HG02763 (cell line): ENCODE measurements around the gene GDI2.
"Not testable (repeated sequence)": the region's sequence is repeated elsewhere in the genome, so short reads cannot be mapped to it uniquely, and the experiment has no call there.

Experiments used
- ATAC-seq: cut with Tn5 transposase; IDR thresholded peaks from one replicate; pipeline ENCODE4 v1.9.1; 2021; ENCODE audit warnings: mild to moderate bottlenecking, moderate library complexity; ENCODE audit not compliant: unreplicated experiment

GDI2 gene

DNA sequence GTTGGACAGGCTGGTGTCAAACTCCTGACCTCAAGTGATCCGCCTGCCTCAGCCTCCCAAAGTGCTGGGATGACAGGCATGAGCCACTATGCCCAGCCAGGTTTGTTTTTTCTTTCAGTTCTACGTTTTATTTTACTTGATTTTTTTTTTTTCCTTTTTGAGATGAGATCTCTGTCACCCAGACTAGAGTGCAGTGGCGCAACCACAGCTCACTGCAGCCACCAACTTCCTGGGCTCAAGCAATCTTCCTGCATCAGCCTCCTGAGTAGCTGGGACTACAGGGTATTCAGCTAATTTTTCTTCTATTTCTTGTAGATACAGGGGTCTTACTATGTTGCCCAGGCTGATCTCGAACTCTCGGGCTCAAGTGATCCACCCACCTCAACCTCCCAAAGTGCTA is 24.3 kb downstream of the GDI2 start:
- ATAC-seq, result no peak

DNA sequence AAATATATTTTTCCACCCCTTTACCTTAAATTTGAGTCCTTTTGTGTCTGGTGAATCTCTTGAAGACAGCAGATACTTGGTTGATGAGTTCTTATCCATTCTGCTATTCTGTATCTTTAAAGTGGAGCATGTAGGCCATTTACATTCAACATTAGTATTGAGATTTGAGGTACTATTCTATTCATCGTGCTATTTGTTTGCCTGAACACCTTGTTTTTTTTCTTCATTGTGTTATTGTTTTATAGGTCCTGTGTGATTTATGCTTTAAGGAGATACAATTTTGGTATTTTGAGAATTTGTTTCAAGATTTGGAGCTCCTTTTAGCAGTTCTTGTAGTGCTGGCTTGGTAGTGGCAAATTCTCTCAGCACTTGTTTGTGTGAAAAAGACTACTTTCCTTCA is 29.9 kb downstream of the GDI2 start:
- no peak for ATAC-seq

DNA sequence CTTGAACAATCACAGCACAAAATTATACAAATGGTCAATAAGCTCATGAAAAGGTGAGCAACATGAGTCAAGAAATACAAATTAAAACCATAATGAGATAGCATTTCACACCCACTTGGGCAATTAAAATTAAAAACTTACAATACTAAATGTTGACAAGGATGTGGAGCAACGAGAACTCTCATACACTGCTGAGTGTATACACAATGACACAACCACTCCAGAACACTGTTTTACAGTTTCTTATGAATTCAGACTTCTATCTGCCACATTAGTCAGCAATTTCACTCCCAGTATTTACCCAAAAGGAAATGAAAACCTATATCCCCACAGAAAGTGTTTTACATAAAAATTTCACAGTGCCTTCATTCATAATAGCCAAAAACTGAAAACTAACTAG is 31.1 kb downstream of the GDI2 start:
- no peak for ATAC-seq

DNA sequence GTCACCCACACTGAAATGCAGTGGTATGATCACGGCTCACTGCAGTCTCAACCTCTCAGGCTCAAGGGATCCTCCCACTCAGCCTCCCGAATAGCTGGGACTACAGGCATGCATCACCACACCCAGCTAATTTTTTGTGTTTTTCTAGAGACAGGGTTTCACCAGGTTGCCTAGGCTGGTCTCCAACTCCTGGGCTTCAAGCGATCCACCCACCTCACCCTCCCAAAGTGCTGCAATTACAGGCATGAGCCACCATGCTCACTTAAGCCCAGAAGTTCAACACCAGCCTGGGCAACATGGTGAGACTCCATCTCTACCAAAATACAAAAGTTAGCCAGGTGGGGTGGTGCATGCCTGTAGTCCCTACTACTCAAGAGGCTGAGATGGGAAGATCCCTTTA is 33.5 kb downstream of the GDI2 start:
- no peak for ATAC-seq

DNA sequence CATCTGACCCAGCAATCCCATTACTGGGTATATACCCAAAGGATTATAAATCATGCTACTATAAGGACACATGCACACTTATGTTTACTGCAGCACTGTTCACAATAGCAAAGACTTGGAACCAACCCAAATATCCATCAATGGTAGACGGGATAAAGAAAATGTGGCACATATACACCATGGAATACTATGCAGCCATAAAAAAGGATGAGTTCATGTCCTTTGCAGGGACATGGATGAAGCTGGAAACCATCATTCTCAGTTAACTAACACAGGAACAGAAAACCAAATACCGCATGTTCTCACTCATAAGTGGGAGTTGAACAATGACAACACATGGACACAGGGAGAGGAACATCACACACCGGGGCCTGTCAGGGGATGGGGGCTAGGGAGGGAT is 35.5 kb downstream of the GDI2 start:
- ATAC-seq, result not testable (repeated sequence)

DNA sequence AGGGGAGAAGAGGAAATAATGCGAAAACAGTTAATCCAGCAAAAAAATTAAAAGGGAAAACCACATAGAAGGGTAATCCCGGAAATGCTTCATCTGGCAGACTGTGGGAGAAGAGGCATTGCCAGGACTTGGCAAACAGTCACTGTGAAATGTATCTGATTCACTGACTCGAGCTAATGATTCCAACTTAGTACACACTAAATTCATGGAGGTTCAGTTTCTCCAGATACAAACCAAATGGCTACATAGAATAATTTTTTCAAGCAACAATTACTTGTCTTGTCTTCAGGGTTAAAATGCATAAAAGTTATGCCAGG is 36.4 kb downstream of the GDI2 start:
- no peak for ATAC-seq

DNA sequence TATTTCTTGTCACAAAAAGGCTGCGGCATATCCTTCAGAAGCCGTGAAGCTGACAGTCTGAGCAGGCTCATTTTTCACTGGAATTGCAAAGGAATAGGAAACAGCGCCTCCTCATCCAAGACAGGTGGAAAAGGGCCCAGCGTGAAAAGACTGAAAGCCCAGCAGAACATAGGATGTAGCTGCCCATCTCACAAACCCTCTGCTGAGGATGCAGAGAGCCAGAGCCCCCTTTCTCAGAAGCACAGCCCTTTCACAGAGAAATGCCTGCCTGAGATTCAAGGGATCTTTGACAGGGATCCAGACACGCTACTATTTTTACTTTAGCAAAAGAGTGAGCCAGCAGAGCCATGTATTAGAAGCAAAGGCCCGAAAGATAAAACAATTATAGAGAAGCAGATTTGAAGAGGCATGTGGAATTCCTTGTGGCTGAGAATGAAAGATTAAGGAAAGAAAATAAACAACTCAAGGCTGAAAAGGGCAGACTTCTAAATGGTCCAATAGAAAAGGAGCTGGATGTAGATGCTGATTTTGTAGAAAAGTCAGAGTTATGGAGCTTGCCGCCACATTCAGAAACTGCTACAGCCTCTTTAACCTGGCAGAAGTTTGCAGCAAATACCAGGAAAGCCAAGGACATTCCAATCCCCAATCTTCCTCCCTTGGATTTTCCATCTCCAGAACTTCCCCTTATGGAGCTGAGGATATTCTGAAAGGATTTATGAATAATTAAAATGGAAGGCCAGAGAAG is 36.9 kb downstream of the GDI2 start:
- ATAC-seq, result no peak

DNA sequence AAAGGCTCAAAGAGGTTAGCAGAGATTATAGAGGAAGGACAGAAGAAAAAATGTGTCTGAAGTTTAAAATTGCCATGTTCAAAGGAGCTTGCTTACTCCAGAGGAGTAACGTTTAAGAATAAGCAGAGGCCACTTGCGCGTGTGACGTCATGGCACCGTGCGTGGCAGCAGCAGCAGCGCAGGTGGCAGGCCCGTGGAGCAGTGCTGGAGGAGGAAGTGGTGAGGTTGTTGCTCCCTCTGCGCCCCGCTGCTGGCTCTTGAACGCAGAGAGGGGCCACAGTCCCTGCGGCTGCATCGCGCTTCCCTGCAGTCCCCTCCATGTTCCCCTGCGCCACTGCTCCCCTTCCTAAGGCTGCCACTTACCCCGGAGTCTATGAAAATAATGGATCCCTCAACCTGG is 37.5 kb downstream of the GDI2 start:
- ATAC-seq, result no peak

DNA sequence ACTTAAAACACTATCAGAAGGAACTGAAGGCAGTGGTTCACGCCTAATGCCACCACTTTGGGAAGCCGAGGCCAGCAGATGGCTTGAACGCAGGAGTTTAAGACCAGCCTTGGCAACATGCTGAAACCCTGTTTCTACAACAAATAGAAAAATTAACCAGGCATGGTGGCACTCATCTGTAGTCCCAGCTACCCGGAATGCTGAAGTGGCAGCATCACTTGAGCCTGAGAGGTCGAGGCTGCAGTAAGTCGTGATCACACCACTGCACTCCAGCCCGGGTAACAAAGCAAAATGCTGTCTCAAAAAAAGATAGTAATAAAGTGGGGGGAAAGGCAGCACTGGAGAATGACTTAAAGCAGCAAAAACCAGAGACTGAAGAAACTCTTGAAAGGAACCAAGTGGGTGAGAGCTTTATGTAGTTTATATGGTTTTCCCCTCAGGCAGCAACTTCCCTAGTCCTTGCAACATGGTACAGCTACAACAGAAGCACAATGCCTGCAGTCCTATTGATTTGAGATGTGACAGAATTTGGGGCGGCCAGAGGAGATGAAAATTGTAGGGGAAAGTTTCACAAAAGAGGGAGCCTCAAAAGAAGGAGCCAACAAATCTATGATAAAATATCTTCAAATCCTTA is 38.1 kb downstream of the GDI2 start:
- ATAC-seq, result no peak

DNA sequence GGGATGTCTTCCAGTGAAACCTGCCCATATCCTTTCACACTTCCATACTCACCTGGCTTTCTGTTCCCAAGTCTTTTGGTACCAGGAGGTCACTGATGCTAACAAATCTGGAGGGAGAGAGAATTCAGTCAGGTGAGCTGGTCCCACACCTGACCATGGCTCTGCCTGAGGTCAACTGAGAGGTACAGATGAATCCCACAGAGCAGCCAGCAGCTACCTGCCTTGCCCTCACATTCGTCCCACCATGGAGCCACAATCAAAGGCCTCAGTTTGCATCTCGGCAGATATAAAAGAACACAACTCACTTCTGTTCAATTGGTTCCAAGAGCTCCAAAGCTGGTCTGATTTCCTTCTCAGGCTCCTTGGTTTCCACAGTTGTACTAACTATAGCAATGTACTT is 47.0 kb downstream of the GDI2 start:
- no peak for ATAC-seq

DNA sequence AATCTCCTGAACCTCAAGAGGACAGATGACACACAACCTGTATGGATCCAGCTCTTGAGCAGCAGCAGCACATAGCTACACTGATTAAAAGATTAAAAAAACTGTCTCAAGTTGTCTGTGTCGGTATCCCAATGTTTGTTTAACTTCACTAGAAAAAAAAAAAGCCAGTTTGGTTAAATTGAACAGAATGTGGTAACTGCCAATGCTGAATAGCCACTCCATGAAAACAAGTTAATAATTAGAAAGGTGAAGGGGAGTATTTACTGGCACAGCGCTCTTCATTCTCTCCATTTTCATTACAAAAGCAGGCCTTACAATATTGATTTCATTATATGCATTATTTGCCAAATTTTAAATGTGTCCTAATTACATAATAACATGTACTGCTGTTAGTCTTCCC is 47.6 kb downstream of the GDI2 start:
- ATAC-seq, result no peak

DNA sequence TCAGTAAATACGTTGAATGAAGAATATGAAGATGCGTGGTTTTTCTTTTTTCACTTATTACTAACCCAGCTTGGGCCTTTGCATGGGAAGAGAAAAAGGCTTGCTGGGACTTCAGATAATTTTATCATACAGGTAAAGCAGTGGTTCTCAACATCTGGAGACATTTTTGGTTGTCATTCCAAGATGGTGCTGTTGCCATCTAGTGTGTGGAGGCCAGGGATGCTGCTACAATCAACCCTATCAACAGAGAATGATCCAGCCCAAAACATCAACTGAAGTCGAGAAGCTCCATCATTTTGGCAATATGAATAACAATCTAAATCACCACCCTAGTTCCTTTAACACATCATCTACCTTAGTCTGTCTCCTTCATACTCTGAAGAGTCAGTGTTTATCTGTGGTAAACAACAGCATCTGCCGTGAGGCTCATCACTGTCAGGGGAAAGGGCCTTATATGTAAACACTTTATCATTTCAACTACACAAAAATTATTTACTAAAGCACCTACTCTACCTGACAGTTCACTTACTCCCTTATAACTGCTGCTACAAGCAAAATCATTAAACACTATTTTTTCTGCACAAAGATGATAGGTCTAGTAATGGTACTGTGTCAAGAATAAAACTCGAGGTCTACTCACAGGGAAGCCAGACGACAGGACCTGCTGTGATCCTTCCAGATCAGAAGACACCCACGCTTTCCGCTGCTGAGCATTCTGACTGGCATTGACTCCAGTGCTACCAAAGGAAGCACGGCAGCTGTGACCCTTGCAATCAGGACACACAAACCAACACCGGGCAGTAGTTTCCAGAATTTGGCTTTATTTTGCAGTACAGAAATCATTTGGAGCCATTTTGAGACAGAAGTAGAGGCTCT is 48.6 kb downstream of the GDI2 start:
- ATAC-seq, result no peak

DNA sequence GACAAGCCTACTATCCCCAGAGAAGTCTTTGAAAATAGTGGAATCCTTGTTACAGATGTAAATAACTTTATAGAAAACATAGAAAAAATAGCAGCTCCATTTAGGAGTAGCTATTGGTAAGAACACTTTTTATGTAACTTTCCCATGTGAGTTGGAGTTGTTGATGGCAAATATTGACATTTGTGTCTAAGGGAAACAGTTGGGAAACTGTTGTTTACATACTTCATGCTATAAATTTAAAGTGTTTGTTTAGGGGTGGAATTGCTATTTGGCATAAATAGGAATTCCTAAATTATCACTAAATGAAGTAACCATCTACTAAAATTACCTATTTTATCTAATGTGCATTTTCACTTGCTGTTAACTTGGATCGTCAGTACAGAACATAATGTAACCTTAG is 50.7 kb downstream of the GDI2 start:
- ATAC-seq, result no peak

DNA sequence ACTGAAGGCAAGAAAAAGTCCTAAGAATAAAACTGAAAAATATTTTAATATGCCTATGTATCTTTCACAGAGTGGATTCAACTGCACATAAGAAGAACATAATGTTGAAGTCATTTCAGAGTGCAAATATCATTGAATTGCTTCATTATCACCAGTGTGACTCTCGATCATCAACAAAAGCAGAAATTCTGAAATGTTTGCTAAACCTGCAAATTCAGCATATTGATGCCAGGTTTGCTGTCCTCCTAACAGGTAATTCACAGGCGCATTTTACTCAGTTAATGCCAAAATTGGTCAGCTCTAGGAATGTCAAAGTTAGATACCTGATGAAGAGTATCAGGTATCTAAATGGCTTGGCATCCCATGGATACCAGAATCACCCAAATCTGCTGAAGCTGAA is 52.0 kb downstream of the GDI2 start:
- no peak for ATAC-seq

DNA sequence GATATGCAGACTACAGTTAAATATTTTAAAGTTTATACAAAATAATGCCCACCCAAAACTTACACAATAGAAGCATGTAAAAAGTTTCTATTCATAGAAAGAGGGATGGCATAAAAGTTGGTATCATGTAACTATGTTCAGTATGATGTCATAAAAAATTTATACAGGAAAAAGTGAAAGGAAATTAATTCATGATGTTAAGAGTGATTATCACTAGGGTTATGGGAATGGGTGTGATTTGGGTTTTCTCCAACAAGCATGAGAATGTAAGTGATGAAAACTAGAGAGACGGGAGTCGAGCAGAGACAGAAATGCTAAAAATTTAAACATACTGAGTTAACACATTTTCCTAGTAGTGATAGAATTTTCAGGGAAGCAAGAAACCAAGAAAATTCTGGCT is 52.7 kb downstream of the GDI2 start:
- ATAC-seq, result no peak

DNA sequence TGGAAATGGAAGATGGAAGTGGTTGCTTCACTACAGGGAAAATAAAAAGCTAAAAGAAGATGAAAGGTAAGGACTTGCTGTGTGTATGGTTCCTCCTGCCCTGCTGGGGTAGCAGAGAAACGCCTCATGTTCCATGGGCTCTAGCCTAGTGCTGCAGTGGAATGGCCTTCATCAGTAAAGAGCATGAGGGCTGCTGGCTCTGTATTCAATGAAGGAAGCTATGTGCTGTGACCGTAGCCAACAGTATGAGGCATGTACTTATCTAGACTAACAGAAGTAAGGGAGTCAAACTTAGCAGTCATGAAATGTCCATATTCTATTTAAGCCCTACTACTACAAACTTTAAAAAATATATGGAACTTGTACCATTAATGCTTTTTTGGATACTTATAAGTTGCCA is 54.3 kb downstream of the GDI2 start:
- no peak for ATAC-seq

DNA sequence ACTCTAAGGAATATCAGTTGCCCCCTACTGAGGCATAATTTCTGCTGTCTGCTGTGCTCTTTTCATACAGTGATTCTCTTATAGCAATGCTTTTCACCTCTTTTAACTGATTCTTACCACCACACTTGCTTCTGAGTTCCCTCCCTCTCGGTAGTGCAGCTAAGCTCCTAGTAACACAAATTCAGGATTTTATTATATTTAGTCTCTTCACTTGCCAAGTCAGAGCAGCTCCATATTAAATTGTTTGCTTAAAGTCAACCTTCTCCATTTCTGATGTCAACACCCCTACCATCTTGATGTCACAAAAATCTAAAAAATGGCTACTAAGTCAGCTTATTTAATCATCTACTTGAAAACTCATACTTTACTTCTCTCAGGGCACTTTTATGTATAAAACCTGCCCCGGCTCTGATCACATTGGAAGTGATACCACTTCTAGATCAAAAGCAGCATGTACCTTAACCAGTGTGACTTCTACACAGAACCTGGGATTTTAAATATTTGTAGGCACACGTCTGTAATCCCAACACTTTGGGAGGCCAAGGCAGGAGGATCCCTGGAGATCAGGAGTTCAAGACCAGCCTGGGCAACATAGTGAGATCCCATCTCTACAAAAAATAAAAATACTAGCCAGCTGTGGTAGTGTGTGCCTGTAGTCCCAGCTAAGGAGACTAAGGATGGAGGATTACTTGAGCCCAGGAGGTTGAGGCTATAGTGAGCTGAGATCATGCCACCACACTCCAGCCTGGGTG is 55.3 kb downstream of the GDI2 start:
- no peak for ATAC-seq

DNA sequence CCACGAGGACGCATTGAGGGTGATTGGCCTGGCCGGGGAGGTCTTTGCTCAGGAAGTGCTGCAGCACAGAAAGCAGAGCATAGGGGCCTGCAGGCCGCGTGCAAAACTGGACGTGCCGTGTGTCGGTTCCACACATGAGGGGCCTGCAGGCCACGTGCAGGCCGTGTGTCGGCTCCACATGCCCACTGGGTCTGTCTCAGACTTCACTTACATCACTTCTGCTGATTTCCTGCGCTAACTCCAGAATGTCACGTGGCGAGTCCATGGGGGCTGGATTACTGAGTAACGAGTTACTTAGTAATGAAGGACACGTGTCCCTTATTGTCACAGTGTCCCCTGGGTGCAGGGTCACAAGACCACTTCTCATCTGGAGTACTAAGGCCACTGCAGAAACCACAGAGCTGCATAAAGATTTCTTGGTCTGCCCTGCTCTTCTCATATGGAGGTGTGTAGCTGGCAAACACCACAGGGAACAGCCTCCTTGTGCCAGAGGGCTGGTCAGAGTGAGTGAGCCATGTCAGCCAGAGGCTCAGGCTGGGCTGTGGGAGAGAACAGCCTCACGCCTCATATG is 60.8 kb downstream of the GDI2 start:
- no peak for ATAC-seq

DNA sequence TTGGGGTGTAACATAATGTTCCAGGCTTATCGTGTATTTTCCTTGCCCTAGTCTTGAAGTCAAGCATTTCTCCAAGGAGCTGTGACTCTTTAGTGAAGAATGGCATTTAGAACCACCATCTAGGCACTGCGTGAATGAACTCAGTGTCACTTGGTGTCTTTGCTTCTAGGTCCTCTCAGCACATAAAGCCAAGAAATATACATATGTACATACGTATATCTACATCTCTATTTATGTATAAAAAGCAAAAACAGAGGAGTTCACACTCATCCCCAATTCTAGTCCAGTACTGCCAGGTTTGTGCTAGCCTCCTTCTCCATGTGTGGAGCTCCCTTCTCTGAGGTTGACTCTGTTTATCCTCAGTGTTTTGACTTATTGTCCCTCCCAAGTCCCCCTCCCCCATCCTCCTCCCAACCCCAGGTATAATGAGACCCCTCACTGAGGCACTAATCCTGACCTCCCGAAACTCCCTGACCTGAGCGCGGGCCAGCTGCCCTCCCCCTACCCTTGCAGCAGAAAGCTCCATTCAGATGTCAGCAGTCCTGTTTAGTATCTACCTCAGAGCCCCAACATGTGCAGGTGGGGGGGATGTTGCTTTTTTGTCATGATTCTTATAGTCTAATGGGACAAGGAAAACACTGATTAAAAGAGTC is 61.5 kb downstream of the GDI2 start:
- ATAC-seq, result no peak

DNA sequence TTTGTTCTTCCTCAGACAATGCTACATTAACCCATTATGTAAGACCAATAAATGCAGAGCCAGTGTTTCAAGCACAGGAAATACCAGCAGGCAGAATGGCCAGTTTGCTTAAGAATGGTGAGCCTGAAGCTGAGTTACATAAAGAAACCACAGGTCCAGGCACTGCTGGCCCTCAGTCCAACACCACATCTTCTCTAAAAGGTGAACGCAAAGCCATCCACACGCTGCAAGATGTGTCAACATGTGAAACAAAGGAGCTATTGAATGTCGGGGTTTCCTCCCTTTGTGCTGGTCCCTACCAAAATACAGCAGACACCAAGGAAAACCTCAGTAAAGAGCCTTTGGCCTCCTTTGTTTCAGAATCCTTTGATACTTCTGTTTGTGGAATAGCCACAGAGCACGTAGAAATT is 64.8 kb downstream of the GDI2 start:
- no peak for ATAC-seq

DNA sequence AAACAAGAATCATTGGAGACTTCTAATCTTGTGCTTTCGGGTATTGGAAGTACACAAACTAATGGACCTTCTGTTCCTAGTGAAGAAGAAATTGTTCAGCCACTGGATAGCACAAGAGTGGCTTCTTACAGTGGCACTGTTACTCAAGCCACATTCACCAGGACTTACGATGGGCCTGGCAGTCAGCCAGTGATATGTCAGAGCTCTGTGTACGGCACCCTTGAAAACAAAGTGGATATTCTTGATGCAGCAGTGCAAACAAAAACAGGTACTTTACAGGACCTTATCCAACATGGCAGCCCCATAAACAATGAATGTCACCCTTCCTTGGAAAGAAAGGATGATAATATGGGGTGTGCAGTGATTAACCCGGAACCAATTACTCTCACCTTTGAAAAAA is 67.0 kb downstream of the GDI2 start:
- no peak for ATAC-seq
